ENCODE measurements around the gene RGMB. TPM values are rescaled to one million over a fixed set of nuclear protein-coding genes. Genes with fewer than 3 reads are reported as not detected.
"Not testable (repeated sequence)": the region's sequence is repeated elsewhere in the genome, so short reads cannot be mapped to it uniquely, and the experiment has no call there.

The RGMB gene
- total and polyA plus RNA-seq, 2 experiments from 2014 or later, result 145 to 201 TPM

DNA sequence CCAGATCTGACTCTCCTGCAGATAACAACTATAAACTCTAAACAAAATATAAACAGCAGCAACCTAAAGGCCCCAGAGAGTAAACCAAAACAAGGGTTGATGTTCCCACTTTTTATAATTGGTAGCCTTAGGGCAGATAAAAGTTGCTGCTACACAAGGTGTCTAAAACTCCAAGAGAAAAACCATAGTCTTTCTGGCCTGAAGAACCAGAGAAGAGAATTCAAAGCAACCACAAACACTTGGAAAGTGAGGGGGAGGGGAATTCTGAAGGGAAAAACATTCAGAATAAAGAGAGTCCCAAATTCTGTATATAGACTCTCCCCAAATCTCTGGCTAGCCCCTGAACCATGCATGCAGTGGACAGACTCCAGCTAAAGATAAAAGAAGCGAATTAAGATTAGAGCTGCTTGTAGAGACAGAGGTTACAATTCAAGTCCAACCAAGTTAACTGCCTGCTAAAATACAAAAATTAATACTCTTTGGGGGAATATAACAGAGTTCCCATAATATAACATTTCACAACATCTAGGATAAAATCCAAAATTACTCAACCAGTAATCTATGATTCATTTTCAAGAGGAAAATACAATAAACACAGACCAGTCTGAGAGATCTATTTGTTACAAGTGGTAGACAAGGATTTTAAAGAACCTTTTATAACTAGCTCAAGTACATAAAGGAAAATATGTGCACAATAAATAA lies 37.5 kb upstream of the RGMB start:
- no peaks in the 10 kb centered on the region for H4K20me1 ChIP-seq (ENCODE audit: insufficient read depth)
- DNase-seq, result peak; percentile 70
- in situ Hi-C loops (cut with MboI), result no loop called here
- no peaks in the 10 kb centered on the region for H3K79me2 ChIP-seq (ENCODE audit: insufficient read depth)
- peak overlapping the region; percentile 40 for H3K4me2 ChIP-seq (ENCODE audit: unreplicated experiment)
- H3K27me3 ChIP-seq (replicated peaks; ENCODE audit: insufficient read depth), result no peaks in the 10 kb centered on the region
- 17 to 27% methylated on average over 1 of the region's 1 CpG for WGBS, 2 experiments (ENCODE audit: low coverage in 1 of 2, low lambda C conversion rate in 2 of 2, missing lambda C conversion rate in 2 of 2)
- H3K9me2 ChIP-seq (ENCODE audit: insufficient read depth), result no peaks in the 10 kb centered on the region
- no peak overlapping the region for H3K4me3 ChIP-seq
- H3K9ac ChIP-seq, result no peak overlapping the region
- H3K27ac ChIP-seq, result peak overlapping the region; percentile 47
- peaks cover 11% of the 10 kb centered on the region for H3K4me1 ChIP-seq (ENCODE audit: insufficient read depth)
- no peak for TF ChIP-seq EZH2phosphoT487 (IDR thresholded peaks at IDR 0.05; ENCODE audit: insufficient read depth, low read depth)
- peaks cover 14% of the 10 kb centered on the region for H3F3A ChIP-seq (ENCODE audit: insufficient read depth)
- no peaks in the 10 kb centered on the region for H3K9me3 ChIP-seq (ENCODE audit: low read depth)
- H2AFZ ChIP-seq, result peak overlapping the region; percentile 29; the same call in 1 of the 2 replicates
- H3K36me3 ChIP-seq (ENCODE audit: low read depth), result no peaks in the 10 kb centered on the region

DNA sequence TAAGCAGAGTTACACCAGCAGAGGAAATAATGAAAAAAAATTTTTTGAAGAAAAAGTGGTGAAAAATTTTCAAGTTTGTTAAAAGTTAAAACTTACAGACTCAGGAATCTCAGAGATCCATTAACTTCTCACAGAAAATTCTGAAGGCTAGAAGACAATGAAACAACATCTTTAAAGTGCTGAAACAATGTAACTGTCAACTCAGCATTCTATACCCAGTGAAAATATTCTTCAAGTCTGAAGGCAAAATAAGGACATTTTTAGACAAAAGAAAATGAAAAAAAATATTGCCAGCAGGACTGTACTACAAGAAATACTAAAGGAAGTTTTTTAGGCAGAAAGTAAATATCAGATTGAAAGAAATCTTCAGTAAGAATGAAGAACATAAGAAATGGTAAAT lies 36.7 kb upstream of the RGMB start:
- Histone ChIP-seq H4K20me1 (ENCODE audit: insufficient read depth) (no peaks in the 10 kb centered on the region), H3F3A (ENCODE audit: insufficient read depth) (peaks cover 14% of the 10 kb centered on the region), H3K9me3 (ENCODE audit: low read depth) (no peaks in the 10 kb centered on the region), H3K36me3 (ENCODE audit: low read depth) (no peaks in the 10 kb centered on the region), H3K9ac (no peak overlapping the region), H3K79me2 (ENCODE audit: insufficient read depth) (no peaks in the 10 kb centered on the region), H3K4me3 (no peak overlapping the region), H2AFZ (no peak overlapping the region), H3K27ac (peak overlapping the region; percentile 47; the same call in 1 of the 2 replicates), H3K4me1 (ENCODE audit: insufficient read depth) (peaks cover 11% of the 10 kb centered on the region), H3K27me3 (replicated peaks; ENCODE audit: insufficient read depth) (no peaks in the 10 kb centered on the region), H3K4me2 (ENCODE audit: unreplicated experiment) (no peak overlapping the region), H3K9me2 (ENCODE audit: insufficient read depth) (no peaks in the 10 kb centered on the region)
- no peak for TF ChIP-seq EZH2 (IDR thresholded peaks at IDR 0.05; ENCODE audit: insufficient read depth, poor library complexity, severe bottlenecking)
- no peak for TF ChIP-seq EZH2phosphoT487 (IDR thresholded peaks at IDR 0.05; ENCODE audit: insufficient read depth, low read depth)
- DNase-seq, result no peak
- in situ Hi-C loops (cut with MboI), result no loop called here

DNA sequence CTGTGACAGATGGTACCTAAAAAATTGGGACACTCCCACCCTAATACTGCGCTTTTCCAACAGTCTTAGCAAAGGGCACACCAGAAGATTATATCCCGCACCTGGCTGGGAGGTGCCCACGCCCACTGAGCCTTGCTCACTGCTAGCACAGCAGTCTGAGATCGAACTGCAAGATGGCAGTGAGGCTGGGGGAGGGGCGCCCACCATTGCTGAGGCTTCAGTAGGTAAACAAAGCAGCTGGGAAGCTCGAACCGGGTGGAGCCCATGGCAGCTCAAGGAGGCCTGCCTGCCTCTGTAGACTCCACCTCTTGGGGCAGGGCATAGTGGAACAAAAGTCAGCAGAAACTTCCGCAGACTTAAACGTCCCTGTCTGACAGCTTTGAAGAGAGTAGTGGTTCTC lies 36.0 kb upstream of the RGMB start:
- H3K9me3 ChIP-seq (ENCODE audit: low read depth); H3K9ac ChIP-seq; H4K20me1 ChIP-seq (ENCODE audit: insufficient read depth); H3K36me3 ChIP-seq (ENCODE audit: low read depth); H3K9me2 ChIP-seq (ENCODE audit: insufficient read depth); H3K4me2 ChIP-seq (ENCODE audit: unreplicated experiment); H3K27ac ChIP-seq; H3K4me3 ChIP-seq; H3K79me2 ChIP-seq (ENCODE audit: insufficient read depth); H2AFZ ChIP-seq; H3K27me3 ChIP-seq (replicated peaks; ENCODE audit: insufficient read depth); in situ Hi-C loops (cut with MboI); DNase-seq: not testable (repeated sequence)
- H3F3A ChIP-seq (ENCODE audit: insufficient read depth), result peaks cover 14% of the 10 kb centered on the region
- H3K4me1 ChIP-seq (ENCODE audit: insufficient read depth), result peaks cover 11% of the 10 kb centered on the region
- 67 to 77% methylated on average over 7 to 9 of the region's 9 CpGs for WGBS, 2 experiments (ENCODE audit: low coverage in 1 of 2, low lambda C conversion rate in 2 of 2, missing lambda C conversion rate in 2 of 2)

DNA sequence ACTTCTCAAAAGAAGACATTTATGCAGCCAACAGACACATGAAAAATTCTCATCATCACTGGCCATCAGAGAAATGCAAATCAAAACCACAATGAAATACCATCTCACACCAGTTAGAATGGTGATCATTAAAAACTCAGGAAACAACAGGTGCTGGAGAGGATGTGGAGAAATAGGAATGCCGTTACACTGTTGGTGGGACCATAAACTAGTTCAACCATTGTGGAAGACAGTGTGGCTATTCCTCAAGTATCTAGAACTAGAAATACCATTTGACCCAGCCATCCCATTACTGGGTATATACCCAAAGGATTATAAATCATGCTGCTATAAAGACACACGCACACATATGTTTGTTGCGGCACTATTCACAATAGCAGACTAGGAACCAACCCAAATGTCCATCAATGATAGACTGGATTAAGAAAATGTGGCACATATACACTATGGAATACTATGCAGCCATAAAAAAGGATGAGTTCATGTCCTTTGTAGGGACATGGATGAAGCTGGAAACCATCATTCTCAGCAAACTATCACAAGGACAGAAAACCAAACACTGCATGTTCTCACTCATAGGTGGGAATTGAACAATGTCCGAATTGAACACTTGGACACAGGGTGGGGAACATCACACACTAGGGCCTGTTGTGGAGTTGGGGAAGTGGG lies 34.8 kb upstream of the RGMB start:
- Histone ChIP-seq H3F3A (ENCODE audit: insufficient read depth) (peaks cover 14% of the 10 kb centered on the region), H3K4me1 (ENCODE audit: insufficient read depth) (peaks cover 11% of the 10 kb centered on the region)
- H3K79me2 ChIP-seq (ENCODE audit: insufficient read depth); H3K27ac ChIP-seq; DNase-seq; H2AFZ ChIP-seq; H3K9ac ChIP-seq; H3K36me3 ChIP-seq (ENCODE audit: low read depth); H3K27me3 ChIP-seq (replicated peaks; ENCODE audit: insufficient read depth); H3K4me3 ChIP-seq; H3K9me3 ChIP-seq (ENCODE audit: low read depth); H3K4me2 ChIP-seq (ENCODE audit: unreplicated experiment); H3K9me2 ChIP-seq (ENCODE audit: insufficient read depth); H4K20me1 ChIP-seq (ENCODE audit: insufficient read depth); in situ Hi-C loops (cut with MboI): not testable (repeated sequence)
- 91% methylated on average over 4 of the region's 4 CpGs for WGBS, 2 experiments (ENCODE audit: low coverage in 1 of 2, low lambda C conversion rate in 2 of 2, missing lambda C conversion rate in 2 of 2)

DNA sequence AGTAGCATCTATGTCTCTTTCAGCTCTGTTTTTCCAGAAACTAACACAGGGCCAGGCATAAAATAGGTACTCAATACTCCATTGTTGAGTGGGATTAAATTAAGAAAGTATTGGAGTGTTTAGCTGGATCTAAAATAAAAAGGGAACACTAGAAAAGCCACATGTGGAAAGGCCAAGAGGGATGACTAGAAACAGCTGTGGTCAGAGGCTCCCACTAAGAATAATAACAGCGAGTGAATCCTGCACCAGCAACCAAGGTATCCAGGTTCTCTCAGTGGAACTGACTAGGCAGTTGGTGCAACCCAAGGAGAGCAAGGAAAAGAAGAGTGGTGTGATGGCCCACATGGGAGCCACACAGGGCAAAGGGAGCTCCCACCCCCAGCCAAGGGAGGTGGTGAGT lies 31.5 kb upstream of the RGMB start:
- no peak overlapping the region for H2AFZ ChIP-seq
- no peaks in the 10 kb centered on the region for H3K9me3 ChIP-seq (ENCODE audit: low read depth)
- H3K4me3 ChIP-seq, result no peak overlapping the region
- H3K4me2 ChIP-seq (ENCODE audit: unreplicated experiment), result no peak overlapping the region
- 38 to 68% methylated on average over 1 of the region's 1 CpG for WGBS, 2 experiments (ENCODE audit: low coverage in 1 of 2, low lambda C conversion rate in 2 of 2, missing lambda C conversion rate in 2 of 2)
- H3K36me3 ChIP-seq (ENCODE audit: low read depth), result no peaks in the 10 kb centered on the region
- peaks cover 1% of the 10 kb centered on the region; the same call in 1 of the 2 replicates for H3F3A ChIP-seq (ENCODE audit: insufficient read depth)
- in situ Hi-C loops (cut with MboI), result no loop called here
- TF ChIP-seq EZH2phosphoT487 (IDR thresholded peaks at IDR 0.05; ENCODE audit: insufficient read depth, low read depth) (no peak), EZH2 (IDR thresholded peaks at IDR 0.05; ENCODE audit: insufficient read depth, poor library complexity, severe bottlenecking) (no peak)
- H3K4me1 ChIP-seq (ENCODE audit: insufficient read depth), result no peaks in the 10 kb centered on the region; the same call in 1 of the 2 replicates
- no peaks in the 10 kb centered on the region for H3K9me2 ChIP-seq (ENCODE audit: insufficient read depth)
- H3K9ac ChIP-seq, result no peak overlapping the region
- H3K27ac ChIP-seq, result no peak overlapping the region
- H3K27me3 ChIP-seq (replicated peaks; ENCODE audit: insufficient read depth), result no peaks in the 10 kb centered on the region
- no peaks in the 10 kb centered on the region for H4K20me1 ChIP-seq (ENCODE audit: insufficient read depth)
- no peak for DNase-seq
- H3K79me2 ChIP-seq (ENCODE audit: insufficient read depth), result no peaks in the 10 kb centered on the region
